ENCODE data around the gene ACSL3.

GRCh38 chr2:222976521-222977061 lies 115.8 kb downstream of the ACSL3 start:
- TF ChIP-seq CTCF (IDR thresholded peaks at IDR 0.05) = no peak
- no peak for TF ChIP-seq ZFX (IDR thresholded peaks at IDR 0.05; ENCODE audit: borderline replicate concordance)
